K562 (cell line): ENCODE data around the gene BNIP3. TPM values are rescaled to one million over a fixed set of nuclear protein-coding genes. Genes with fewer than 3 reads are reported as not detected.
"Not testable (repeated sequence)": the region's sequence is repeated elsewhere in the genome, so short reads cannot be mapped to it uniquely, and the experiment has no call there.

Experiments
- ATAC-seq: fragments of 200-7000 bp; cut with Tn5 transposase; 3 replicates; pipeline ENCODE4 v1.9.1; 2020; ENCODE audit warnings: moderate library complexity
- BruUV-seq: library from RNA; stranded (reverse); fragments of 400-500 nt; replicated peaks from 2 replicates; lab custom pipeline; 2021; lab: Mats Ljungman, UMichigan
- CTCF ChIA-PET: fragments of 300-600 bp; formaldehyde crosslinking; extraction: SDS; loops from one replicate; lab custom pipeline; 2021; ENCODE audit warnings: low intra/inter-chr PET ratio; lab: Yijun Ruan, JAX
- POLR2A ChIA-PET: fragments of 300-600, 350-650 bp; sonication (Branson Sonifier 250); formaldehyde crosslinking; extraction: SDS; loops from one replicate; lab custom pipeline; 2021; ENCODE audit warnings: antibody characterized with exemption, inconsistent platforms; lab: Yijun Ruan, JAX
- DNase-seq, 4 experiments: peaks; one replicate each; pipeline versions ENCODE4 v3.0.0 to v3.0.0-alpha.2; 2011 to 2018; ENCODE audit warnings: low spot score in 3 of 4, mixed read lengths in 3 of 4; ENCODE audit errors: extremely low read depth in 1 of 4
- FAIRE-seq: peaks from 2 replicates; lab custom pipeline; 2011; peaks lifted over from hg19 to GRCh38; lab: Jason Lieb, UNC
- H2AFZ ChIP-seq: 2 replicates; pipeline ENCODE4 v1.6.0; 2011; ENCODE audit warnings: low read depth, low read length, control low read depth, inconsistent platforms
- H3K27ac ChIP-seq: fragments of 200-600 bp; 3 replicates; pipeline ENCODE4 v1.8.0; 2011; ENCODE audit warnings: low read depth, mild to moderate bottlenecking, control low read depth, inconsistent platforms, low read length, moderate library complexity, mixed read lengths; ENCODE audit errors: extremely low read depth
- H3K27me3 ChIP-seq, 2 experiments: fragments of 300-600 bp in 1 of 2; 2 replicates in 1 of 2; 3 replicates in 1 of 2; pipeline versions ENCODE4 v1.6.0 to v1.8.0; 2011; ENCODE audit warnings: inconsistent platforms in 2 of 2, low read length in 2 of 2, mild to moderate bottlenecking in 1 of 2, mixed read lengths in 1 of 2, moderate library complexity in 1 of 2; ENCODE audit not compliant: control insufficient read depth in 2 of 2, insufficient read depth in 2 of 2
- H3K36me3 ChIP-seq: fragments of 300-600 bp; 3 replicates; pipeline ENCODE4 v1.8.0; 2011; ENCODE audit warnings: mild to moderate bottlenecking, low read length, inconsistent platforms; ENCODE audit not compliant: control insufficient read depth, insufficient read depth
- H3K4me1 ChIP-seq, 2 experiments: fragments of 200-600 bp in 1 of 2; replicated peaks in 1 of 2; 2 replicates in 1 of 2; 3 replicates in 1 of 2; pipeline versions ENCODE4 v1.5.1 to v1.8.0; 2011; ENCODE audit warnings: inconsistent platforms in 2 of 2, low read length in 2 of 2, mild to moderate bottlenecking in 1 of 2, mixed read lengths in 1 of 2, moderate library complexity in 1 of 2; ENCODE audit not compliant: control insufficient read depth in 2 of 2, insufficient read depth in 2 of 2
- H3K4me2 ChIP-seq: 2 replicates; pipeline ENCODE4 v1.6.1; 2011; ENCODE audit warnings: low read length, control low read depth, inconsistent platforms, mixed read lengths; ENCODE audit not compliant: insufficient read depth
- H3K4me3 ChIP-seq: fragments of 200-600 bp; sonication (generic), shearing (Covaris generic); 2 replicates; pipeline ENCODE4 v1.5.1; 2016; ENCODE audit warnings: control low read depth, inconsistent platforms
- H3K79me2 ChIP-seq: fragments of 200-600 bp; 3 replicates; pipeline ENCODE4 v1.8.0; 2011; ENCODE audit warnings: low read length, inconsistent platforms; ENCODE audit not compliant: control insufficient read depth, insufficient read depth
- H3K9ac ChIP-seq, 2 experiments: 2 replicates each; pipeline versions ENCODE4 v1.6.0 to v1.6.1; 2011; ENCODE audit warnings: low read depth in 2 of 2, low read length in 2 of 2, control low read depth in 1 of 2, inconsistent platforms in 1 of 2, mild to moderate bottlenecking in 1 of 2, mixed read lengths in 1 of 2; ENCODE audit not compliant: insufficient read depth in 1 of 2
- H3K9me1 ChIP-seq: one replicate; pipeline ENCODE4 v1.6.0; 2011; ENCODE audit warnings: inconsistent platforms, mild to moderate bottlenecking, low read length, moderate library complexity; ENCODE audit not compliant: control insufficient read depth, insufficient read depth
- H3K9me3 ChIP-seq: replicated peaks from 2 replicates; pipeline ENCODE4 v1.5.1; 2011; ENCODE audit warnings: low read depth, low read length, inconsistent platforms; ENCODE audit not compliant: control insufficient read depth, insufficient read depth
- H4K20me1 ChIP-seq: replicated peaks from 2 replicates; pipeline ENCODE4 v1.6.1; 2011; ENCODE audit warnings: low read length, inconsistent platforms, mixed read lengths; ENCODE audit not compliant: control insufficient read depth, insufficient read depth
- ZNF121 ChIP-seq: sonication (generic); formaldehyde crosslinking; conservative IDR thresholded peaks from 2 replicates; pipeline ENCODE4 v1.8.0; 2022; ENCODE audit warnings: missing genetic modification reagents
- WGBS: fragments of 100-300 bp; shearing (Covaris generic); methylation state at CpG from one replicate; pipeline ENCODE4 v1.1.6; 2016; ENCODE audit warnings: low coverage, mixed read lengths; ENCODE audit not compliant: insufficient coverage; ENCODE audit errors: missing lambda C conversion rate; 5-methylcytosine and 5-hydroxymethylcytosine counted together
- in situ Hi-C: fragments of 300-500 bp; cut with MboI; formaldehyde crosslinking; loops from 4 replicates; pipeline ENCODE4 v1.15.0; 2018; ENCODE audit warnings: inconsistent platforms, mixed read lengths
- intact Hi-C: fragments of 100-400 bp; cut with micrococcal nuclease; formaldehyde crosslinking; loops from 2 replicates; pipeline ENCODE4 v1.14.2; 2022
- polyA plus RNA-seq, 8 experiments: library from polyadenylated mRNA; depleted of rRNA in 4 of 8; stranded (reverse) in 5 of 8; unstranded in 3 of 8; fragments of >200 nt; fragmentation: Nextera tagmentation in 2 of 8; fragmentation: Illumina TruSeq in 1 of 8; extraction: Ambion mirVana in 2 of 8; extraction: Trizol in 1 of 8; gene quantifications; 2 replicates each; pipeline versions ENCODE4 v1.2.1 to v1.2.3, GENCODE V29; 2011 to 2014; ENCODE audit warnings: inconsistent platforms in 1 of 8, missing spikeins in 1 of 8
- total RNA-seq, 7 experiments: library from RNA; depleted of rRNA in 6 of 7; stranded (reverse); fragments of >200 nt in 6 of 7; fragmentation: Illumina TruSeq in 2 of 7; extraction: Trizol in 2 of 7; gene quantifications; 2 replicates each; pipeline versions ENCODE4 v1.2.1 to v1.2.3, GENCODE V29; 2011 to 2021; ENCODE audit warnings: low replicate concordance in 1 of 7
- TF ChIP-seq, protein P1 (sequence below), 2 experiments: fragments of 450-650 bp in 1 of 2; sonication (generic) in 1 of 2; formaldehyde crosslinking in 1 of 2; IDR thresholded peaks; 2 replicates each; pipeline versions ENCODE4 v1.7.1 to v1.9.0; 2016 to 2022; ENCODE audit warnings: inconsistent platforms in 1 of 2, mild to moderate bottlenecking in 1 of 2, missing genetic modification reagents in 1 of 2

BNIP3 gene
- total and polyA plus RNA-seq, 9 of the 15 experiments (the other 6 are each of a cell fraction or from before 2014, with no cell fraction given) = 9.2 to 119 (median 42.2) TPM

DNA sequence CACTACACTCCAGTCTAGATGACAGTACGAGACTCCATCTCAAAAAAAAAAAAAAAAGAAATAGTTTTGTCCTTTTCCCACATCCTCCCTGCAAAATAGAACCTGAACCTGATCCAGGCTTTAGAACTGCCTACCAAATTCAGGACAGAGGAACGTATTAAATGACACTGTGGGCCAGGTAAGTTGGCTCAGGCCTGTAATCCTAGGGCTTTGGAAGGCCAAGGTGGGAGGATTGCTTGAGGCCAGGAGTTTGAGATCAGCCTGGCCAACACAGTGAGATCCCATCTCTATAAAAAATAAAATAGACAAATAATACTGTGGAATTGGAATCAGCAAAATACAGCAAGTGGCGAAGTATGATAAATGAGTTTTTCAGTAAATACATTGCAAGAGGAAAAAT, 10.0 kb upstream of the BNIP3 start:
- no peak overlapping the region for H3K27ac ChIP-seq
- in situ Hi-C loops = no loop called here
- H3K4me2 ChIP-seq = no peak overlapping the region
- peak; percentile 68 for TF ChIP-seq ZNF121 (CRISPR knock-in tag)
- TF ChIP-seq, protein P1, sequence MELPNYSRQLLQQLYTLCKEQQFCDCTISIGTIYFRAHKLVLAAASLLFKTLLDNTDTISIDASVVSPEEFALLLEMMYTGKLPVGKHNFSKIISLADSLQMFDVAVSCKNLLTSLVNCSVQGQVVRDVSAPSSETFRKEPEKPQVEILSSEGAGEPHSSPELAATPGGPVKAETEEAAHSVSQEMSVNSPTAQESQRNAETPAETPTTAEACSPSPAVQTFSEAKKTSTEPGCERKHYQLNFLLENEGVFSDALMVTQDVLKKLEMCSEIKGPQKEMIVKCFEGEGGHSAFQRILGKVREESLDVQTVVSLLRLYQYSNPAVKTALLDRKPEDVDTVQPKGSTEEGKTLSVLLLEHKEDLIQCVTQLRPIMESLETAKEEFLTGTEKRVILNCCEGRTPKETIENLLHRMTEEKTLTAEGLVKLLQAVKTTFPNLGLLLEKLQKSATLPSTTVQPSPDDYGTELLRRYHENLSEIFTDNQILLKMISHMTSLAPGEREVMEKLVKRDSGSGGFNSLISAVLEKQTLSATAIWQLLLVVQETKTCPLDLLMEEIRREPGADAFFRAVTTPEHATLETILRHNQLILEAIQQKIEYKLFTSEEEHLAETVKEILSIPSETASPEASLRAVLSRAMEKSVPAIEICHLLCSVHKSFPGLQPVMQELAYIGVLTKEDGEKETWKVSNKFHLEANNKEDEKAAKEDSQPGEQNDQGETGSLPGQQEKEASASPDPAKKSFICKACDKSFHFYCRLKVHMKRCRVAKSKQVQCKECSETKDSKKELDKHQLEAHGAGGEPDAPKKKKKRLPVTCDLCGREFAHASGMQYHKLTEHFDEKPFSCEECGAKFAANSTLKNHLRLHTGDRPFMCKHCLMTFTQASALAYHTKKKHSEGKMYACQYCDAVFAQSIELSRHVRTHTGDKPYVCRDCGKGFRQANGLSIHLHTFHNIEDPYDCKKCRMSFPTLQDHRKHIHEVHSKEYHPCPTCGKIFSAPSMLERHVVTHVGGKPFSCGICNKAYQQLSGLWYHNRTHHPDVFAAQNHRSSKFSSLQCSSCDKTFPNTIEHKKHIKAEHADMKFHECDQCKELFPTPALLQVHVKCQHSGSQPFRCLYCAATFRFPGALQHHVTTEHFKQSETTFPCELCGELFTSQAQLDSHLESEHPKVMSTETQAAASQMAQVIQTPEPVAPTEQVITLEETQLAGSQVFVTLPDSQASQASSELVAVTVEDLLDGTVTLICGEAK (IDR thresholded peaks at IDR 0.05) = no peak
- TF ChIP-seq, protein P1 (CRISPR knock-in tag; IDR thresholded peaks at IDR 0.05) = no peak
- no peaks in the 10 kb centered on the region for H3K9me3 ChIP-seq
- H3K36me3 ChIP-seq = no peaks in the 10 kb centered on the region
- ATAC-seq = no peak
- no peak overlapping the region for H2AFZ ChIP-seq
- no TSS peak for BruUV-seq
- H3K79me2 ChIP-seq = no peaks in the 10 kb centered on the region
- ChIA-PET CTCF (no interaction called here), POLR2A (no interaction called here)
- peaks cover 4 to 6% of the 10 kb centered on the region in 2 experiments; a peak in 4 of 5 replicates for H3K4me1 ChIP-seq
- no peak for FAIRE-seq
- H3K9me1 ChIP-seq = no peaks in the 10 kb centered on the region
- intact Hi-C loops = no loop called here
- DNase-seq = no peak
- WGBS = 38% methylated on average over 2 of the region's 3 CpGs
- H3K27me3 ChIP-seq = no peaks in the 10 kb centered on the region
- no peaks in the 10 kb centered on the region for H4K20me1 ChIP-seq
- no peak overlapping the region for H3K4me3 ChIP-seq
- no peak overlapping the region for H3K9ac ChIP-seq

GRCh38 chr10:131987786-131988185, 6.1 kb upstream of the BNIP3 start:
- H2AFZ ChIP-seq, H3K27me3 ChIP-seq, ATAC-seq, DNase-seq, H3K4me3 ChIP-seq, H3K79me2 ChIP-seq, in situ Hi-C loops, H3K9ac ChIP-seq, H3K27ac ChIP-seq, H3K36me3 ChIP-seq, CTCF ChIA-PET, BruUV-seq, FAIRE-seq, H3K9me1 ChIP-seq, H3K4me2 ChIP-seq, POLR2A ChIA-PET, H3K4me1 ChIP-seq, H3K9me3 ChIP-seq, H4K20me1 ChIP-seq: not testable (repeated sequence)
- 71% methylated on average over 1 of the region's 3 CpGs for WGBS
- intact Hi-C loops = loop anchor here (10.0 kb wide), 1 partner anchor 83 kb away; the partner anchor contains the start of gene PPP2R2D
